K562 treated with DMSO at 1 percent for 48 hours (cell line): ENCODE data around the gene GJB5. TPM values are rescaled to one million over a fixed set of nuclear protein-coding genes. Genes with fewer than 3 reads are reported as not detected.

ENCODE experiments used
- total RNA-seq: library from RNA; unstranded; fragments of 300-600 nt; gene quantifications from 2 replicates; pipeline ENCODE4 v1.2.3, GENCODE V29; 2022; ENCODE audit warnings: low replicate concordance; ENCODE audit errors: extremely low read depth

GJB5 gene
- not detected in 2 replicates for total RNA-seq

DNA sequence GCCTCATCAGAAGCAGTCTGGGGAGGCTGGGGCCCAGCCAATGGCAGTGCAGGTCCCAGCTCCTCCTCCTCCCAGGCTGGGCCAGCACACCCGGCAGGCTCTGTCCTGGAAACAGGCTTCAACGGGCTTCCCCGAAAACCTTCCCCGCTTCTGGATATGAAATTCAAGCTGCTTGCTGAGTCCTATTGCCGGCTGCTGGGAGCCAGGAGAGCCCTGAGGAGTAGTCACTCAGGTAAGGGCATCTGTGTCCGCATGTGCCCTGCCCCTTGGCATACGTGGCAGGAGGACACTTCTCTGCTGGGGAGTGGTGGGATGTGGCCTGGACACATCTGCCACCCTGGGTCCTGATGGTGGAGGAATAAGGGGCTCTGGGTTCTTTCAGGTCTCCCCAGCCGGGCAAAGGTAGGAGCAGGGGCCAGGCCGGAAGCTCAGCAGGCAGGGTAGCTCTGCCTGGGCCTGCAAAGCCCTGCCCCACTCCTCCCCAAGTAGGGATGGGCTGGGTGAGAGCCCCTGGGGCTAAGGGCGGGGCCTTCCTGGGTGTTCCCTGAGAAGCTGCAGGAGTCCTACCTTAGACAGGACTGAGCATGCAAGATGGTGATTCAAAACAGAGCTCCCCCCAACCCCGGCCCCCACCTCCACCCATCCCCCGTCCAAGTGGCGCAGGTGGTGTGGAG lies at the start of gene GJB5:
GJB5 (plus strand) TSS at position 84 of the 674 bp plus-strand sequence. CDS start 2,284 bp downstream, outside the sequence.

DNA sequence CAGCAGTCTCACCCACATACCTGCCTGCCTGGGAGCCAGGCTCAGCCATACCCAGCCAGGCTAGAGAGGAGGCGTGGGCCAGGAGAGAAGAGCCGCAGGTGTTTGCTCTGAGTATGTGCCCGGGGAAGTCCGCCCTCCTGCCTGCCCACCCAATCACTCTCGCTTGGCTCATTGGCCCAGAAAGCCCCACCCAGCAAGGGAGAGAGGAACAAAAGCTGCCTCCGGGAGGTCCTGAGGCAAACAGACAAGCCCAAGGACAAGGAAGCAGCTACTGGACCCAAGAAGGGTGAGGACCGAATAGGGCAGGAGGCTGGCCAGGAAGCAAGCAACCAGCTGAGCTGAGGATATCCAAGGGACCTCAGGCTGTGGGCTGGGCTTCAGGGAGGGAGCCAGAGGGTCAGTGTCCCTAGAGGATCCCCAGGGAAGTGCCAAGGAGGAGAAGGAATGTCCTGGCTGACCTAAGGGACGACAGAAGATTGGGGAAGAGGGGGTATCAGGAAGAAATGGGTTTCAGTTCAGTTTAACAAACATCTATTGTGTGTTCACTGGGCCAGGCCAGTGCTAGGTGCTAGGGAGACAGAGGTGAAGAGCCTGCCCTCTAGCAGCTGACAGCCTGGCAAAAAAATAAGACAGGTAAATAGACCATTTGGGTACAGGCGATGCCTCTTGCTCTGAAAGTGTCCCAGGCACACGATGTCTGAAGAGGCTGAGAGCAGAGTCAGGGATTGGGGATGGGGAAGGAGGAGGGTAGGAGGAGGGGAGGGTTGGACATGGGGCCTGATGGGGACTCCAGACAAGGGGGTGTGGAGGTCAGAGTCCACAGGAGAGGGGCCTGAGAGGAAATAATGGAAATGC lies 4.9 kb downstream of the GJB5 start, which contains the start of gene GJB4:
GJB4 (plus strand) TSS at position 238 of the 855 bp plus-strand sequence. CDS start 1,515 bp downstream, outside the sequence.

DNA sequence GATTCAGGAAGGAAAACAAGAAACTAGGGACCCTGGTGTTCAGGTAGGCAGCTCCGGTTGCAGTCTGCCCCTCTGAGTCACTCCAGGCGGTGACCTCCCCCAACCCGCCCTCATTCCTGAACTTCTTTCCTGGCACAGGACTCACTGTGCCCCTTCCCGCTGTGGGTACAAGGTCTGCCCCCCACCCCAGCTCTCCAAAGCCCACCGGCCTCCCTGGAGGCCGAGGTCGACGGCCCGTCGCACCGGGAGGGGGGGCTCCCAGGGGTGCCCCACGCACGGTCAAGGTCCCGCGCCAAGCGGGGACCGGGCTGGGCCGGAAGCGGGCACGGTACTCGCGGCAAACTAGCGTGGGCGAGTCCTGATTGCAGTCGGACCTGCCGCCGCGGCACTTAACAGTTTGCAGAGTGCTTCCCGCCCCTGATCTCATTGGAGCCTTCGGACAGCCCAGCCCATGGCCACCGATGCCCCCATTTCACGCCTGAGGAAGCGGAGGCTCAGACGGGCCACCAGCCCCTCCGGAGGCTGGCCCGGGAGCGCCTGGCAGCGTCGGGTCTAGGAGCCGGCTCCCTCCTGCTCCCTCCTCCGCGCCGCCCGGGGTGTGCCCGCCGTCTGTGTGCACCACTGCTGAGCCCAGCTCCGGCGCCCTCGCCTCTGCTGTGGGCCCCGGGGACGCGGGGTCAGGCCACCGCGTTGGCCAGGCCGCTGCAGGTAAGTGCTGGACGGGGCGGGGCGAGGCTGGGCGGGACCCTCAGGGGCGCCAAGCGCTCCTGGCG lies 26.4 kb downstream of the GJB5 start, which contains the start of gene GJB3:
GJB3 (plus strand) TSS at position 144 of the 773 bp plus-strand sequence. CDS start 3,549 bp downstream, outside the sequence.

DNA sequence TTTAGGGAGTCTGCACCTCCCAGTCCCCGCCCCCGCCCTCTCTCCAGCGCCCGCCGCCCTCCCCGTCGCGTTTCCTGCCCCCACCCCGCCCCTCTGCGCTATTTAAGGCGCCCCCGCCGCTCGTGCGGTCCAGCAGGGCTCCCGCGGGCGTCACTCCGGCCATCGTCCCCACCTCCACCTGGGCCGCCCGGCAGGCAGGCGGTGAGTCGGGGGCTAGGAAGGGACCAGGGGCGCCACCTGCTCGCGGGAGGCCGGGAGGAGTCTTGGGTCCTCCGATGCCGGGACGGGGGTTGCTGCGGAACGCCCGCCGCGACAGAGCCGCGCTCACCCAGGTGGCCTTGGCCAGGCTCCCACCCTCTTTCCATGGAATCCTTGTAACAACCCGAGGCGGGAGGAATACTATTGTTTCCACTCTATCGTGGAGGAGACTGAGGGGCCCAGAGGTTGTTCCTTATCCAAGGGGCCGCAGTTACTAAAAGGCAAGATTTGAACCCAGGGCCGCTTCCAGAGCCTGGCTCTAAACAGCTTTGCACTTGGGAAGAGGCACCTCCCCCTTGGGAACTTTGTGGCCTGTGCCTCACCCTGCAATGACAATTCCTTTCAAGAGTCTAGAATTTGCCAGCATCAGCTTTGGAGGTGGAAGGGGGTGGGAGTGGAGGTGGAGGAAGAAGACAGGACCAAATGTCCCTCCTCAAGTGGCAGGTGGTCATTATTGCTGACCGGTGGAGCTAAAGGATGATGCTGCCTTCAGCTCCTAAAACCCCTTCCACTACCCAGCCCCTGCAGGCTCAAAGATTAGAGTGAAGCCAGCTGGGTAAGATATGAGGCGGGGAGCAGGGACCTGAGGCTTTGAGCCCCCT lies 38.3 kb downstream of the GJB5 start, which contains the start of gene GJA4:
GJA4 (plus strand) TSS at position 132 of the 860 bp plus-strand sequence. CDS start 1,215 bp downstream, outside the sequence.

Other genes with a start within 250 kb of the GJB5 start
- gene GJB4, start 4.7 kb downstream of the GJB5 start, total RNA-seq, result not detected in 2 replicates
- gene GJB3, start 26.2 kb downstream of the GJB5 start, total RNA-seq, result not detected in 2 replicates
- not detected in 2 replicates for gene GJA4, start 38.0 kb downstream of the GJB5 start, total RNA-seq
- not detected in 2 replicates for gene SMIM12, start 104.7 kb downstream of the GJB5 start, total RNA-seq
- not detected in 2 replicates for gene DLGAP3, start 174.6 kb downstream of the GJB5 start, total RNA-seq
- gene TMEM35B, start 230.3 kb downstream of the GJB5 start, total RNA-seq, result not detected in 2 replicates